Uterus (tissue), 4 donors: ENCODE measurements around the gene CTDP1. TPM values are rescaled to one million over a fixed set of nuclear protein-coding genes. Genes with fewer than 3 reads are reported as not detected.

Experiments
- DNase-seq, 2 donors: peaks; one replicate each; pipeline ENCODE4 v3.0.0-alpha.2; 2019 to 2020
- H3K27ac ChIP-seq, 2 donors: fragments of 200-600 bp; sonication (generic); 1 replicate in 1 of 2; 2 replicates in 1 of 2; pipeline ENCODE4 v1.5.1; 2016 to 2018
- H3K27me3 ChIP-seq, 2 donors: fragments of 200-600 bp; sonication (generic); one replicate each; pipeline ENCODE4 v1.5.1; 2018 to 2019; ENCODE audit warnings: control low read depth in 1 of 2
- H3K36me3 ChIP-seq, 2 donors: fragments of 200-600 bp; sonication (generic); one replicate each; pipeline ENCODE4 v1.5.1; 2019; ENCODE audit warnings: control low read depth in 1 of 2
- H3K4me1 ChIP-seq, 2 donors: fragments of 200-600 bp; sonication (generic); one replicate each; pipeline ENCODE4 v1.5.1; 2018 to 2019; ENCODE audit warnings: control low read depth in 1 of 2
- H3K4me3 ChIP-seq, 2 donors: fragments of 200-600 bp; sonication (generic); 1 replicate in 1 of 2; 2 replicates in 1 of 2; pipeline ENCODE4 v1.5.1; 2018 to 2019; ENCODE audit warnings: mild to moderate bottlenecking in 1 of 2
- H3K9me3 ChIP-seq, 2 donors: fragments of 200-600 bp; sonication (generic); one replicate each; pipeline ENCODE4 v1.5.1; 2019; ENCODE audit warnings: control low read depth in 1 of 2
- POLR2A ChIP-seq, 2 donors: fragments of 450-650 bp; IDR thresholded peaks; one replicate each; pipeline ENCODE4 v1.6.1; 2016; ENCODE audit warnings: antibody characterized with exemption in 2 of 2, mild to moderate bottlenecking in 1 of 2, moderate library complexity in 1 of 2
- intact Hi-C: fragments of 100-400 bp; cut with DNase I; formaldehyde crosslinking; loops from one replicate; pipeline ENCODE4 v1.15.1; 2023; ENCODE audit warnings: low total_unique reads
- total RNA-seq, 4 donors: library from RNA; depleted of rRNA in 3 of 4; stranded (reverse); fragments of >200 nt in 3 of 4; gene quantifications; one replicate each; pipeline versions ENCODE4 v1.1.0 to v1.2.4, GENCODE V29; 2014 to 2023
- TF ChIP-seq, protein P1 (sequence below), 4 experiments: fragments of 200-600 bp in 2 of 4; fragments of 450-650 bp in 2 of 4; sonication (generic) in 2 of 4; IDR thresholded peaks; one replicate each; pipeline ENCODE4 v1.5.1; 2016 to 2019; ENCODE audit warnings: antibody characterized with exemption in 4 of 4, mild to moderate bottlenecking in 2 of 4, moderate library complexity in 1 of 4
- donor health status: DM: yes; HTN: yes; CAD: no.

CTDP1 gene
- total RNA-seq, 4 donors from 2014 or later = 6.2 to 22.5 (median 20.4) TPM

DNA sequence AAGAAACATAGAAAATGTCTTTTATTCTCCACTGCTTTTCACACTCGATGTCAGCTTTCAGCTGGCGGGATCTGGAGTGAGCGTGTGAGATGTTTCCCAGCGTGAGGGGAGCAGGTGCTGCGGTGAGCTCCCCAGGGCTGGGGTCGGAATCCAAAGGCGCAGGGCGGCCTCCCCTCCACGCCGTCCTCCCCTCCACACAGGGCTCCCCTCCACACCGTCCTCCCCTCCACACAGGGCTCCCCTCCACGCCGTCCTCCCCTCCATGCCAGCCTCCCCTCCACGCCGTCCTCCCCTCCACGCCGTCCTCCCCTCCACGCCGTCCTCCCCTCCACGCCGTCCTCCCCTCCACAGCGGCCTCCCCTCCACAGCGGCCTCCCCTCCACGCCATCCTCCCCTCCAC, 91.2 kb downstream of the CTDP1 start:
- peaks cover 0 to 8% of the 10 kb centered on the region in 2 donors for H3K9me3 ChIP-seq

DNA sequence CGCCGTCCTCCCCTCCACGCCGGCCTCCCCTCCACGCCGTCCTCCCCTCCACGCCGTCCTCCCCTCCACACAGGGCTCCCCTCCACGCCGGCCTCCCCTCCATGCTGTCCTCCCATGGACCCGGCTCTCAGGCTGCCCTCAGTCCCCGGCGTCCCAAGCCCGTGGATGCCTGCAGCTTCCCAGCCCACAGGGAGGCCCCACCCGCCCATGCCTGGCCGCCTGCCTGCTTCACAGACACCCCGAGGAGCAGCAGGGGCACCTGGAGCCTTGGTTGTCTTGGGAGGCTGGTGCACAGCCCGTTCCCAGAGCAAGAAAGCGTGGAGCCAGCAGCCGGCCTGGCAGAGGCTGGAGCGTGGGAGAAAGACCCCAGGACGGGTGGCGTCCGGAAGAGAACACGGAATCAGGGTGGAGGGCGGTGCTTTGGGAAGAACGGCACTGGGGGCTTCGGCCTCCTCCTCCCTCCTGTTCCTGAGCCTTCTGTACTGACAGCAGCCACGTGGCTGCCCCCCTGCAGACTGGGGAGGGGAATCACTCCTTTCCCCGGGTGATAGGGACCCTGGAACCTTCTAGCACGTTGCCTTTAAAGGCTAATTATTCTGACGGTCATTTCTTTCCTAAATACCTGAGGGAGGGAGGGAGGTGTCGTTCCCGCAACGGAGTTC, 92.0 kb downstream of the CTDP1 start:
- no peak for TF ChIP-seq POLR2A (IDR thresholded peaks at IDR 0.05)
- TF ChIP-seq, protein P1, sequence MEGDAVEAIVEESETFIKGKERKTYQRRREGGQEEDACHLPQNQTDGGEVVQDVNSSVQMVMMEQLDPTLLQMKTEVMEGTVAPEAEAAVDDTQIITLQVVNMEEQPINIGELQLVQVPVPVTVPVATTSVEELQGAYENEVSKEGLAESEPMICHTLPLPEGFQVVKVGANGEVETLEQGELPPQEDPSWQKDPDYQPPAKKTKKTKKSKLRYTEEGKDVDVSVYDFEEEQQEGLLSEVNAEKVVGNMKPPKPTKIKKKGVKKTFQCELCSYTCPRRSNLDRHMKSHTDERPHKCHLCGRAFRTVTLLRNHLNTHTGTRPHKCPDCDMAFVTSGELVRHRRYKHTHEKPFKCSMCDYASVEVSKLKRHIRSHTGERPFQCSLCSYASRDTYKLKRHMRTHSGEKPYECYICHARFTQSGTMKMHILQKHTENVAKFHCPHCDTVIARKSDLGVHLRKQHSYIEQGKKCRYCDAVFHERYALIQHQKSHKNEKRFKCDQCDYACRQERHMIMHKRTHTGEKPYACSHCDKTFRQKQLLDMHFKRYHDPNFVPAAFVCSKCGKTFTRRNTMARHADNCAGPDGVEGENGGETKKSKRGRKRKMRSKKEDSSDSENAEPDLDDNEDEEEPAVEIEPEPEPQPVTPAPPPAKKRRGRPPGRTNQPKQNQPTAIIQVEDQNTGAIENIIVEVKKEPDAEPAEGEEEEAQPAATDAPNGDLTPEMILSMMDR (IDR thresholded peaks at IDR 0.05) = no peak
- intact Hi-C loops = no loop called here
- H3K27me3 ChIP-seq = peaks cover 0 to 4% of the 10 kb centered on the region in 2 donors
- peaks cover 0 to 8% of the 10 kb centered on the region in 2 donors for H3K9me3 ChIP-seq
- H3K4me3 ChIP-seq = no peak overlapping the region
- no peaks in the 10 kb centered on the region for H3K36me3 ChIP-seq
- DNase-seq = no peak
- no peaks in the 10 kb centered on the region for H3K4me1 ChIP-seq
- no peak overlapping the region for H3K27ac ChIP-seq

More for the DNA sequence above, 91.2 kb downstream of the CTDP1 start:
- Histone ChIP-seq H3K4me1 (no peaks in the 10 kb centered on the region), H3K4me3 (no peak overlapping the region), H3K27me3 (peaks cover 0 to 4% of the 10 kb centered on the region in 2 donors), H3K27ac (no peak overlapping the region), H3K36me3 (no peaks in the 10 kb centered on the region)
- DNase-seq = no peak
- intact Hi-C loops = no loop called here
- no peak for TF ChIP-seq POLR2A (IDR thresholded peaks at IDR 0.05)
- TF ChIP-seq, protein P1 (IDR thresholded peaks at IDR 0.05) = no peak

DNA sequence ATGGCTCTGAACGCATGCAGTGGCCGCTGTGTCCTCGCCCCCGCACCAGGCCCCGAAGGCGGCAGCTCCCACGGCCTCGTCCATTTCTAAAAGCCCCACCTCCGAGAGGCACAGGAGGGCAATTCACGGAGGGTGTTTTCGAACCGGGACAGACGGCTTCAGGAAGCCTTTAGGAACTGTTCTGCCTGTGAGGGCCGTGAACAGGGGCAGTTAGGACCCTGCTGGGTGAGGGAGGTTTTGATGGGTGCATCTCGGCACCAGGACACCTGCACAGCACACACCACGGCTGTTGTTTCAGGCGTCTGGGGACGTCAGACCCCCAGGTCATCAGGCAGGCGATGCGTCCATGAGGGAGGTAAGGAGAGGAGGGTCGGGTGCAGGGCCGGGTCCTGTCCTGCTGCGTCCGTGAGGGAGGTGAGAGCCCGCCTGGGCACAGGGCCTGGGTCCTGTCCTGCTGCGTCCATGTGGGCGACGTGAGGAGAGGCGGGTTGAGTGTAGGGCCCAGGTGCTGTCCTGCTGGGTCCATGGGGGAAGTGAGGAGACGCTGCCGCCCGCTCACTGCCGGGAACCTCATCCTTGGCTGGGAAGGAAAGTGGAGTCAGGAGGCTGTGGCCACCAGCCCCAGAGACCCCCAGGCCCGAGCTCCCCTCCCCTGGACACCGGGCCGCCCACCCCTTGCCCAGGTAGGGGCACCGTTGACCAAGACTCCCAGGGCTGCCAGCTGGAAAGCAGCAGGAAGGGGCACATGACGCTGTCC, 92.7 kb downstream of the CTDP1 start:
- H3K4me3 ChIP-seq = no peak overlapping the region
- intact Hi-C loops = no loop called here
- no peak overlapping the region for H3K27ac ChIP-seq
- no peaks in the 10 kb centered on the region for H3K36me3 ChIP-seq
- TF ChIP-seq, protein P1 (IDR thresholded peaks at IDR 0.05) = no peak
- no peak for TF ChIP-seq POLR2A (IDR thresholded peaks at IDR 0.05)
- H3K9me3 ChIP-seq = peaks cover 0 to 6% of the 10 kb centered on the region in 2 donors
- no peaks in the 10 kb centered on the region for H3K4me1 ChIP-seq
- no peak for DNase-seq
- H3K27me3 ChIP-seq = peaks cover 0 to 4% of the 10 kb centered on the region in 2 donors

DNA sequence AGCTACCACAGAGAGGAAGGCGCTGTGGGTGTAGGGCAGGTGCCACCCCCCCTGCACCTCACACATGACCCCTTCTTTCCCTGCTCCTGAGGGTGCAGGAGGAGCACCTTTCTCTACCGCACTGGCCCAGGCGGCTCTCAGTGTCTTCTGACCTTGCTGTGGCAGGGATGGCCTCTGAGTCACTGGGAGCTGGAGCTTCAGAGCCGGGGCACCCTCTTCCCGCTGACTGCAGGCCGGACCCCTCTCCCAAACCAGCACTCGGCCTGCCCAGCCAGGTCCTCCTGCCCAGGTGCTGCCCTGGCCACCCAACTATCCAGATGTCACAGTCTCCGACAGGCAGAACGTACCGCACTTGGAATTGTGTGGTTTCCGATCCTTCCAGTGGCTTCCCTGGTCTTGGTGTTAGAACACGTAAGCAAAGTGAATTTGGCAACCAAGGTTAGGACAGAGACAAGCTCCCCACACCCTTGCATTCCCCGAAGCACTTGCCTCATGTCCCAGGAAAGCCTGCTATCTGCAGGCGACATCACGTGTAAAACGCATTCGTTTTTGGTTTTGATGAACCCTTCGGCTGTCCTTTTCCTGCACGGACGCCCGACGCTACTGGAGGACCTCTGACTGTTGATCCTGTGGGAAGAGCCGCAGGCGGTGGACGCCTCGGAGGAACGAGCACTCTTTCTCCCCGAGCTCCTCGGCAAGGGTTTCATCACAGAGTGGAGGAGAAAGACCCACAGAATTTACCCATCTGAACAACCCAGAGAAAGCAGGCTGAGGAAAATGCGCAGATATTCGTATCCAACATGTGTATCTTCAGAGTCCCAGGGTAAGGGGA, 93.5 kb downstream of the CTDP1 start:
- H3K9me3 ChIP-seq = no peaks in the 10 kb centered on the region
- H3K27ac ChIP-seq = no peak overlapping the region
- intact Hi-C loops = no loop called here
- H3K4me3 ChIP-seq = no peak overlapping the region
- DNase-seq = no peak
- no peak for TF ChIP-seq POLR2A (IDR thresholded peaks at IDR 0.05)
- TF ChIP-seq, protein P1 (IDR thresholded peaks at IDR 0.05) = no peak
- H3K4me1 ChIP-seq = no peaks in the 10 kb centered on the region
- H3K27me3 ChIP-seq = peaks cover 0 to 4% of the 10 kb centered on the region in 2 donors
- no peaks in the 10 kb centered on the region for H3K36me3 ChIP-seq
